Liver (tissue), 3 donors: ENCODE data around the gene IGF2BP3.

ENCODE experiments used
- ATF3 ChIP-seq: IDR thresholded peaks from 2 replicates; pipeline ENCODE4 v1.6.1; 2016; ENCODE audit warnings: antibody characterized with exemption
- CTCF ChIP-seq: fragments of 150-350 bp; IDR thresholded peaks from 2 replicates; pipeline ENCODE4 v1.5.1; 2017; ENCODE audit warnings: improper control_type of control experiment, low read depth, low read length; ENCODE audit not compliant: missing input control
- FOXA2 ChIP-seq: IDR thresholded peaks from 2 replicates; pipeline ENCODE4 v1.6.1; 2016; ENCODE audit warnings: antibody characterized with exemption
- GABPA ChIP-seq, 2 donors: IDR thresholded peaks in 1 of 2; conservative IDR thresholded peaks in 1 of 2; 2 replicates each; pipeline ENCODE4 v1.6.1; 2016; ENCODE audit warnings: antibody characterized with exemption in 2 of 2, mild to moderate bottlenecking in 1 of 2, moderate library complexity in 1 of 2
- HNF4A ChIP-seq, 2 donors: conservative IDR thresholded peaks; 2 replicates each; pipeline ENCODE4 v1.6.1; 2016; ENCODE audit warnings: antibody characterized with exemption in 2 of 2, mild to moderate bottlenecking in 2 of 2
- HNF4G ChIP-seq: IDR thresholded peaks from 2 replicates; pipeline ENCODE4 v1.6.1; 2016; ENCODE audit warnings: antibody characterized with exemption
- MAX ChIP-seq: IDR thresholded peaks from 2 replicates; pipeline ENCODE4 v1.6.1; 2016; ENCODE audit warnings: antibody characterized with exemption
- NR2F2 ChIP-seq: IDR thresholded peaks from 2 replicates; pipeline ENCODE4 v1.6.1; 2016; ENCODE audit warnings: antibody characterized with exemption
- RAD21 ChIP-seq, 2 donors: IDR thresholded peaks; 2 replicates each; pipeline ENCODE4 v1.6.1; 2016; ENCODE audit warnings: antibody characterized with exemption in 2 of 2, mild to moderate bottlenecking in 2 of 2
- REST ChIP-seq: IDR thresholded peaks from 2 replicates; pipeline ENCODE4 v1.6.1; 2016; ENCODE audit warnings: antibody characterized with exemption, mild to moderate bottlenecking
- RXRA ChIP-seq, 2 donors: IDR thresholded peaks; 2 replicates each; pipeline ENCODE4 v1.6.1; 2017 to 2018; ENCODE audit warnings: antibody characterized with exemption in 2 of 2, mild to moderate bottlenecking in 1 of 2
- TAF1 ChIP-seq: conservative IDR thresholded peaks from 2 replicates; pipeline ENCODE4 v1.6.1; 2016; ENCODE audit warnings: antibody characterized with exemption, mild to moderate bottlenecking
- YY1 ChIP-seq: IDR thresholded peaks from 2 replicates; pipeline ENCODE4 v1.6.1; 2016; ENCODE audit warnings: antibody characterized with exemption, mild to moderate bottlenecking
- ZBTB33 ChIP-seq: IDR thresholded peaks from 2 replicates; pipeline ENCODE4 v1.6.1; 2016; ENCODE audit warnings: antibody characterized with exemption
- donor health status: healthy.
- donor health status: healthy.

- no peak for TF ChIP-seq CTCF
- no peak for TF ChIP-seq ATF3
- no peak for TF ChIP-seq YY1
- no peak for TF ChIP-seq RAD21 (IDR thresholded peaks at IDR 0.05)
- TF ChIP-seq ZBTB33, result no peak
- no peak for TF ChIP-seq MAX
- TF ChIP-seq TAF1, result no peak
- TF ChIP-seq REST, result no peak
- TF ChIP-seq HNF4G, result no peak
- TF ChIP-seq HNF4A (conservative IDR thresholded peaks at IDR 0.05), result no peak
- TF ChIP-seq NR2F2, result no peak
- no peak for TF ChIP-seq GABPA (IDR thresholded peaks at IDR 0.05 in 1 of 2, conservative IDR thresholded peaks at IDR 0.05 in 1 of 2)
- TF ChIP-seq RXRA (IDR thresholded peaks at IDR 0.05), result no peak
- no peak for TF ChIP-seq FOXA2
These were observed 12.2 kb downstream of the IGF2BP3 start for GRCh38 chr7:23458044-23458443.
